Activated naive CD4-positive, alpha-beta T cell treated with anti-CD3 and anti-CD28 coated beads for 36 hours (primary cell): ENCODE data around the gene CCL4. TPM values are rescaled to one million over a fixed set of nuclear protein-coding genes. Genes with fewer than 3 reads are reported as not detected.

Experiments
- CTCF ChIA-PET: fragments of 350-600 bp; sonication (Branson Sonifier 250); formaldehyde crosslinking; loops from one replicate; lab custom pipeline; 2021; ENCODE audit warnings: antibody characterized with exemption; lab: Charles Lee
- DNase-seq: peaks from one replicate; pipeline ENCODE4 v3.0.0-alpha.2; 2020
- H3K27ac Mint-ChIP-seq: one replicate; pipeline ENCODE4 v1.8.0; 2021; ENCODE audit warnings: mild to moderate bottlenecking, mixed read lengths
- H3K27me3 Mint-ChIP-seq: one replicate; pipeline ENCODE4 v1.8.0; 2021; ENCODE audit warnings: low read depth, mixed read lengths
- H3K36me3 Mint-ChIP-seq: one replicate; pipeline ENCODE4 v1.8.0; 2021; ENCODE audit warnings: low read depth, mixed read lengths
- H3K4me1 Mint-ChIP-seq: one replicate; pipeline ENCODE4 v1.8.0; 2021; ENCODE audit warnings: low read depth, mixed read lengths
- H3K4me3 Mint-ChIP-seq: one replicate; pipeline ENCODE4 v1.8.0; 2021; ENCODE audit warnings: mild to moderate bottlenecking, moderate library complexity, mixed read lengths
- H3K9me3 Mint-ChIP-seq: one replicate; pipeline ENCODE4 v1.8.0; 2021; ENCODE audit warnings: mixed read lengths
- intact Hi-C: fragments of 100-400 bp; cut with micrococcal nuclease; formaldehyde crosslinking; loops from one replicate; pipeline ENCODE4 v1.15.1; 2023
- total RNA-seq, 2 experiments: library from RNA; stranded (reverse); gene quantifications; one replicate each; pipeline ENCODE4 v1.2.3, GENCODE V29; 2021

CCL4 gene
- total RNA-seq, 2 experiments from 2014 or later = 4.6 to 5.5 TPM

- H3K4me3 Mint-ChIP-seq = no peak overlapping the region
- DNase-seq = no peak
- CTCF ChIA-PET = interaction anchor here (11.8 kb wide), 1 partner anchor 181 kb away, joined by 285 read pairs; no protein-coding TSS in a partner anchor
- H3K36me3 Mint-ChIP-seq = no peaks in the 10 kb centered on the region
- peaks cover 3% of the 10 kb centered on the region for H3K4me1 Mint-ChIP-seq
- H3K27ac Mint-ChIP-seq = no peak overlapping the region
- no peaks in the 10 kb centered on the region for H3K9me3 Mint-ChIP-seq
- peaks cover 29% of the 10 kb centered on the region for H3K27me3 Mint-ChIP-seq
- intact Hi-C loops = no loop called here
Measured at GRCh38 chr17:36152639-36153120, 49.1 kb downstream of the CCL4 start.

- Mint-ChIP-seq H3K4me3 (no peak overlapping the region), H3K27ac (no peak overlapping the region), H3K36me3 (no peaks in the 10 kb centered on the region), H3K4me1 (peaks cover under 1% of the 10 kb centered on the region), H3K27me3 (peaks cover 23% of the 10 kb centered on the region), H3K9me3 (no peaks in the 10 kb centered on the region)
- no peak for DNase-seq
- intact Hi-C loops = no loop called here
- CTCF ChIA-PET = interaction anchor here (0.6 to 0.8 kb wide), 2 partner anchors 117 to 202 kb away, joined by 3 to 4 read pairs; no protein-coding TSS in a partner anchor
Measured at GRCh38 chr17:36153895-36154610, 50.4 kb downstream of the CCL4 start.

Other genes with a start within 250 kb of the CCL4 start
- not detected for gene HEATR9, start 234.9 kb upstream of the CCL4 start, total RNA-seq
- 1 to 10 TPM; 1.9 to 2.5 TPM for gene CCL5, start 223.5 kb upstream of the CCL4 start, total RNA-seq
- 10 to 100 TPM; 18.6 to 21.6 TPM for gene RDM1, start 173.1 kb upstream of the CCL4 start, total RNA-seq
- not detected for gene LYZL6, start 160.1 kb upstream of the CCL4 start, total RNA-seq
- not detected for gene CCL16, start 122.3 kb upstream of the CCL4 start, total RNA-seq
- gene CCL14, start 117.1 kb upstream of the CCL4 start, total RNA-seq = not detected
- not detected for gene CCL15, start 102.3 kb upstream of the CCL4 start, total RNA-seq
- not detected for gene CCL23, start 85.9 kb upstream of the CCL4 start, total RNA-seq
- not detected for gene CCL18, start 39.6 kb upstream of the CCL4 start, total RNA-seq
- 1 to 10 TPM; 8.3 TPM for gene CCL3, start 13.7 kb upstream of the CCL4 start, total RNA-seq
- 1 to 10 TPM; 1.8 to 2.6 TPM for gene TBC1D3B, start 72.8 kb downstream of the CCL4 start, total RNA-seq
- 1 to 10 TPM; 1.9 to 2.0 TPM for gene CCL3L1, start 92.9 kb downstream of the CCL4 start, total RNA-seq
- 1 to 10 TPM; 1.0 to 1.4 TPM for gene CCL4L2, start 107.2 kb downstream of the CCL4 start, total RNA-seq
- gene TBC1D3I, start 160.7 kb downstream of the CCL4 start, total RNA-seq = under 1 TPM in 1 of 2 experiments, not detected in 1; 0.19 TPM
- not detected for gene TBC1D3G, start 220.1 kb downstream of the CCL4 start, total RNA-seq